ENCODE data around the gene DLL3.

GRCh38 chr19:39550197-39550596, 51.5 kb downstream of the DLL3 start:
- TF ChIP-seq CTCF (IDR thresholded peaks at IDR 0.05; ENCODE audit: low read depth, low read length): no peak
- TF ChIP-seq EZH2phosphoT487 (IDR thresholded peaks at IDR 0.05; ENCODE audit: low read depth): no peak

All from OCI-LY3 (cell line).